Hypothalamus (tissue), 51 donors: ENCODE results near the gene WDR73.
"Not testable (repeated sequence)": the region's sequence is repeated elsewhere in the genome, so short reads cannot be mapped to it uniquely, and the experiment has no call there.

Experiments
- DNase-seq, 51 donors: peaks; one replicate each; lab custom pipeline; 2025; lab: John Stamatoyannopoulos, UW

WDR73 gene

DNA sequence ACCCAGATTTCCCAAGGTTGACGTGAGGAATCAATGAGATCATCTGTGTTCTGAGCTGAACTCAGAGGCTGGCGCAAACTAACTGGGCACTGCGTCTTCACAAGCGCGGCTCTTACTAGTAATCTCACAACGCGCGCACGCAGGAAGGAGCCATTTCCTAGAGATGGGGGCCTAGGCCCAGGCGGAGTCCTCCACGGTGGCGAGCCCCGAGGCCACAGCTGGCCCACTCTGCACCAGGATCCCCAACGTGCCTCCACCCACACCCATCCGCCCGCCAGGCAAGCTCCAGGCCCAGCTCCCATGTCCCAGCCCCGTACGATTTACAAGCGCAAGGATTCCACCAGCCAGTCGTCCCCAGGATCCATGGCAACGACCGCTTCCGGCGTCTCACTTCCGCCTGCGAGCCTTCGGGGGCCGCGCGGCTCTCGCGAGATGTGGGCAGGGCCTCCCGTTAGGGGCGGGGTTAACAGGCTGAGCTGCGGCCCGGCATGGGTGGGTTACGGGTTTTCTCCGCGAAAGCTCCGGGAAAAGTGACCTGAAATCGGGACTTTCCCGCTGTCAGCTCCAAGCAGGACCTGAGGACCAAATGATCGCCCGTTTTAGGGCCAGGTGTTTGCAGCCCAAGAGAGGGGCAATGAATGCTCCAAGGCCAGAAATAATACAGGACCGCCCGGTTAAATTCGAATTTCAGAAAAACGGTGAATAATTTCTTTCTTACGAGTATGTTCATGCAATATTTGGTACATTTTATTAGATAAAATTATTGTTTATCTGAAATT lies at the start of gene WDR73:
TSS of gene WDR73 (minus strand) at position 374 of the 779 bp plus-strand sequence. CDS start at position 365, 9 bp downstream.
- DNase-seq: peak; percentile 73 to 100 (median 97)

DNA sequence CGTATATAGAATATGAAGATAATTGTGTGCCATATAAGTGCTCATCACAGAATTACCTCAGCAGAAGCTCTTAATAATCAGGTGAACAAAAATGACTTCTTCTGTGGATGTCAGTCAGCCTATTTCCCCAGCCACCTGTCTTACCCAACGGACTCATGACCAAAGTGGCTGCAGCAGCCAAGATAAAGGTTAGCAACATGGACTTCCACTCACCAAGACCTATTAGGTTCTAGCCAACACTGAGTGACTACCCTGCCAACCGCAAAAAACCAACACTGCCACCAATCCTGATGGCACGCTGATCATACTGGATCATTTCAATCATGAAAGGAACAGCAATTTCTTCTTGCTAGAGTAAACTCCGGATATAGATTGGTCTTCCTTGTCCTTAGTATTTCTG lies 49.7 kb upstream of the WDR73 start:
- DNase-seq: no peak

GRCh38 chr15:84702961-84703482 lies 48.9 kb upstream of the WDR73 start:
- peak in 20 of 51 donors; percentile 2 to 60 (median 17) for DNase-seq

GRCh38 chr15:84699538-84700191 lies 45.6 kb upstream of the WDR73 start:
- DNase-seq: no peak

- DNase-seq: no peak
Measured at GRCh38 chr15:84697236-84697990, 43.3 kb upstream of the WDR73 start.

GRCh38 chr15:84696757-84697156 lies 42.7 kb upstream of the WDR73 start:
- no peak for DNase-seq

DNA sequence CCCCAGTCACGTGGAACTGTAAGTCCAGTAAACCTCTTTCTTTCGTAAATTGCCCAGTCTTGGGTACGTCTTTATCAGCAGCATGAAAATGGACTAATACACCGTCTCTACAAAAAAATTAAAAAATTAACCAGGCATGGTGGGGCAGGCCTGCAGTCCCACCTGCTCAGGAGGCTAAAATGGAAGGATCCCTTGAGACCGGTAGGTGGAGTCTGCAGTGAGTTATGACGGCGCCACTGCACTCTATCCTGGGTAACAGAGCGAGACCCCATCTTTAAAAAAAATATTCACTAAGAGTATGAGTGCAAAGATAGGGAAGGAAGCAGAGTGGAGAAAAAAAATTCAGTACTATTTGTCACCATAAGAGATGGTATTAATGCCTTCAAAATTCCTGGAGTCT lies 36.3 kb upstream of the WDR73 start:
- no peak for DNase-seq

DNA sequence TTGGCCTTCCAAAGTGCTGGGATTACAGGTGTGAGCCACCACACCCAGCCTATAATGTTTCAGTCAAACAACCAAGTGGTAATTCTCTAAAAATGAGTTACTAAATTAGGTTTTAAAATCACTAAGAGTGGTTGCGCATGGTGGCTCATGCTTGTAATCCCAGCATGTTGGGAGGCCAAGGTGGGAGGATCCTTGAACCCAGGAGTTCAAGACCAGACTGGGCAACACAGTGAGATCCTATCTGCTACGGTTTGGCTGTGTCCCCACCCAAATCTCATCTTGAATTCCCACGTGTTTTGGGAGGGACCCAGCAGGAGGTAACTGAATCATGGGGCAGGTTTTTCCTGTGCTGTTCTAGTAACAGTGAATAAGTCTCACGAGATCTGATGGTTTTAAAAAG lies 35.8 kb upstream of the WDR73 start:
- no peak for DNase-seq

DNA sequence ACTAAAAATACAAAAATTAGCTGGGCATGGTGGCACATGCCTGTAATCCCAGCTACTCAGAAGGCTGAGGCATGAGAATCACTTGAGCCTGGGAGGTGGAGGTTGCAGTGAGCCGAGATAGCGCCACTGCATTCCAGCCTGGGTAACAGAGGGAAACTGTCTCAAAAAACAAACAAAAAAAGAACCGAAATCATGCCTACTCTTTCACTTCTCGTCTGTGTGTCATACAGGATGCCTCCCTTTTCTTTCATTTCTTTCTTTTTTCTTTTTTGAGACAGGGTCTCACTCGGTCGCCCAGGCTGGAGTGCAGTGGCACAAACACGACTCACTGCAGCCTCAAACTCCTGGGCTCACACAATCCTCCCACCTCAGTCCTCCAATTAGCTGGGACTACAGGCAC lies 32.4 kb upstream of the WDR73 start:
- not testable (repeated sequence) for DNase-seq

GRCh38 chr15:84685304-84685703 lies 31.2 kb upstream of the WDR73 start:
- peak in 1 of 51 donors; percentile 11 for DNase-seq

GRCh38 chr15:84684092-84684491 lies 30.0 kb upstream of the WDR73 start:
- no peak for DNase-seq

DNA sequence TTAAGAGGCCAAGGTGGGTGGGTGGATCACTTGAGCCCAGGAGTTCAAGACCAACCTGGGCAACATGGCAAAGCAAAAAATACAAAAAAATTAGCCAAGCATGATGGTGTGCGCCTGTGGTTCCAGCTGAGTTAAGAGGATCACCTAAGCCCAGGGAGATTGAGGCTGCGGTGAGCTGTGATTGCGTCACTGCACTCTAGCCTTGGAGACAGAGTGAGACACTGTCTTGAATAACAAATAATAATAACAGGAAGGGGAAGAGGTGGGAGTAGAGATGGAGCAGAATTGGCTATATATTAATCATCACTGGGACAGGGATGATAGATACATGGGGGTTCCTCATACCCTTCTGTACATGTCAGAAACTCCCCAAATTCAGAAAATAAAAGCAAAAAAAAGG lies 27.7 kb upstream of the WDR73 start:
- no peak for DNase-seq

- DNase-seq: no peak
Measured at GRCh38 chr15:84671211-84671610, 17.1 kb upstream of the WDR73 start.

DNA sequence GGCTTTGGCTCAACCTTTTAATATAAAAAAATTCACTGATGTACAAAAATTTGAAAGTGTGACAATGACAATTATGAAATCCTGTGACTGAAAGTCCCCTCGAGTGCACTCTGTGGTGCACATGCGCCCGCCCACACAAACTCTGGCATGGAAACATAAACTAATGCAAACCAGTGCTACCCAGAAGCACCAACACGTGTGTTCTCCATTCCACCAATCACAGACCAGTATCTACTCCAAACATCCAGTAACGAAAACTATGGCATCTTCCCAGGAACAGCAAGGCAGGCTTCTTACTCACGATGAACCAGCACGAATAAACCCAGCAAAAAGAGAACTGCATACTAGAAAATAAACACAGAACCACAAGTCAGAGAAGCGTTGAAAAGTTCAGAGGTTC lies 15.6 kb upstream of the WDR73 start:
- no peak for DNase-seq

GRCh38 chr15:84668221-84668982 lies 14.3 kb upstream of the WDR73 start:
- no peak for DNase-seq

DNA sequence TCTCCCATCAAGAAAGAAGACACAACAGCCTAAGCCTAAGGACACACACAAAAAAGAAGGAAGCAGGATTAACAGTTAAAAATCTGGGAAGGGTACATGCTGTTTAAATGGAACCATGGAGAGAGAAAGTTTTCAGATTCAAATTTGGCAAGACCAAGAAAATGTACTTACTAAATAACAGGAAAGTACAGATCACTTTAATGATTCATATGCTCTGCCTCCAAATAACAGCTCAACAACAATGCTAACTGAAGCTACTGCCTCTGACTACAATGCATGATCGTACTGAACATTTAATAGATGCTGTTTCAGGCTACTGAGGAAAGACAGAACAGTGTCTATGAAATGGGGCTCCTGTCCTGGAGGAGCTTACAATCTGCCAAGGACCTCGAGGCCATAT lies 12.3 kb upstream of the WDR73 start:
- no peak for DNase-seq

- no peak for DNase-seq
Measured at GRCh38 chr15:84661001-84661400, 6.9 kb upstream of the WDR73 start.

DNA sequence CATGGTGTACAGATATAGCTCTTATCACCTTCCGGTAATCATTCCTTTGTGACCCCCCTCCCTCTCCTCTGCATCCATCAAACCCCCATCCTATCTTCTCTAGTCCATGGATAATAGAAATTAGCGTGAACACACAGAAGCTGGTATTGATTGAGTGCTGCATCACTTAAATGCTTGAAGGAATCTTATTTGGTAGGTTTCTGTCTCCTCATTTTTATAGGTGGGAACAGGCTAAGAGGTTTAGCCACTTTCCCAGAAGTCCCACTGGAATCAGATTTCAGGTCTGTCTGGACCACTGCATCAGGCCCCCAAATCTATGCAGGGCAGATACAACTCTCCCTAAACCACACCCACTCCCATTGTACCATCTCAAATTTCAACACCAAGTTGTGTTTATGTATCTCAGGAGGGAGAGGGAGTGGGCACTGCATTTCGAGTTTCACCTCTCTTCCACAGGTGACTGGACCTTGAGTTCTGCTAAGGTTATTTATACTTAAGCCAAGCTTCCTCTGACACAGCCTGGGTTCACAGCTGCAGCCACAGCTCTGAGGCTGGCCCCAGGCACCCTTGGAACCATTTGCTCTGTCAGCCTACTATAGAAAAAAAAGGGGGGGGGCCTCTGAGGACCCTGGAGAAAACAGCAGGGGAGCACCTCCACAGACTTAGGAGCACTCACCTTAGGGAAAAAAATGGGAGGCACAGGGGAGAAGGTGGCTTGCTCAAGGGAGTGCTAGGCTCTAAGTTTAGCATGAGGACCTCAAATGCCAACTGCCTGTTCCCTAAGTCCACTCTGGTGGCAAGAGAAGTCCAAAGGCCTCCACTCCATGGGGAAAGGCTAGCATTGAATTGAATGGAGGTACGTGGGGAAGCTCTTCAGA lies 6.1 kb upstream of the WDR73 start:
- no peak for DNase-seq

GRCh38 chr15:84658788-84659411 lies 4.8 kb upstream of the WDR73 start:
- no peak for DNase-seq
